HG02970 (cell line): ENCODE measurements around the gene GPR142.
"Not testable (repeated sequence)": the region's sequence is repeated elsewhere in the genome, so short reads cannot be mapped to it uniquely, and the experiment has no call there.

Experiments
- ATAC-seq: cut with Tn5 transposase; IDR thresholded peaks from one replicate; pipeline ENCODE4 v1.9.1; 2021; ENCODE audit warnings: mild to moderate bottlenecking, moderate library complexity, moderate number of reproducible peaks; ENCODE audit not compliant: unreplicated experiment, low FRiP score

Gene GPR142

DNA sequence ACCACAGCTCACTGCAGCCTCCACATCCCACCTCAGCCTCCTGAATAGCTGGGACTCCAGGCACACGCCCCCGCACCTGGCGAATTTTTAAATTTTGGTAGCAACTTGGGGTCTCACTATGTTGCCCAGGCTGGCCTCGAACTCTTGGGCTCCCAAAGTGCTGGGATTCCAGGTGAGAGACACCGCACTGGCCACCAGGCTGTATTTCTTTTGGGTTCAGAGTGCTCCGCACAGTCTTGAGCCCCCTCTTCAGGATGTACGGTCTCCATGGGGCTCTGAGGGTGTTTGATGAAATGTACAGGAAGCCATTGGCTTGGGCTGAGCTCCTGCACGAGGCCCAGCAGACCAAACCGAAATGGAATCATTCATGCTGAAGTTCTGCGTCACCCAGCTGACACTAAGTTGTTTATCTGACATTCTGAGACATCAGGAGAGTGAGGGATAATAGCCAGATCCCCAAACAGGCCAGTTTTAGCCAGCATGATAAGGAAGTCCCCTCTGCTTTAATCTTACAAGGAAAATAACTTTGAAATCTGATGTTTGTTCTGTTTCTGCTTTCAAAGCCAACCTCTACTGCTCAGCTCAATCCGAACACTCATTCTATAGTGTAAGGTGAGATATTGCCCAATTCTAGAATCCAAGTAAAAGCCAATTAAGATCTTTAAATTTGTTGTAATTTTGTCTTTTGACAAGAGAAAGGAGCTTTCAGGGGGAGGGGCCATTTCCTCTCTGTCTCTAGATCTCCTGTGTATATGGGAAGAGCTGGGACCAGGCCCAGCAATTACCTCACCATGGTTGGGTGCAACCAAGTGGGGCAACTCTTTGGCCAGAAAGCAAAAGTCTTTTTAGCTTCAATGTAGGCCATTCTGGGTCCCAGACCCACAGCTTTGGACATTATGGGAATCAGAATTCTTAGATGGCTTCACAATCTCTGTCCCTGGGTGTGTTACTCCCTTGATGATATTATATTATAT lies 23.7 kb downstream of the GPR142 start:
- ATAC-seq, result no peak

DNA sequence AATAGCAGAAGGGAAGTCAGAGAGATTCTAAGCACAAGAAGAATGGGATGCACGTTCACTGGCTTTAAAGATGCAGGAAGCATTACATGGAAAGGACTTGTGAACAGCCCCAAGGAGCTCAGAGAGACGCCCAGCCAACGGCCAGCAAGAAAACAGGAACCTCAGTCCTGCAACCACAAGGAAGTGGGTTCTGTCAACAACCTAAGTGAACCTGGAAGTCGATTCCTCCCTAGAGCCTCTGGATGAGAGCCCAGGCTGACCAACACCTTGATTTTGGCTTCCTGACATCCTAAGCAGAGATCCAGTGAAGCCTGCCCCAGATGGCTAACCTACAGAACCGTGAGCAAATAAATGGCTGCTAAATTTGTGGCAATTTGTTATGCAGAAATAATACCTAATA lies 24.5 kb downstream of the GPR142 start:
- no peak for ATAC-seq

DNA sequence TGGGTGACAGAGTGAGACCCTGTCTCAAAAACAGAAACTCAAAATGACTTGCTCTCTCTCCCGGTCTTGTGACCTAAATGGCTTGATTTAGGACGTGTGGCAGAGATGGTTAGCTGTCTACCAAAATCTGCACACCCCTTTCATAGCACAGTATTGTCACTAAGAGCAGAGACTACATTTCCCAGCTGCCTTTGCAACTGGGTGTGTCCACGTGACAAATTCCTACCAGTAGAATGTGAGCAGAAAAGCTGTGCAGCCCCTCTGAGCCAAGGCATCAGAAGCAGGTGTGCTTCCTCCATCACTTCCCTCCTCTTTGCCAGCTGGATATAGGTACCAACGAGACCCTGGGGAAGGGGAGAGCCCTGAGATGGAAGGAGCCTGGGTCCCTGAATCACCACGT lies 25.5 kb downstream of the GPR142 start:
- no peak for ATAC-seq

DNA sequence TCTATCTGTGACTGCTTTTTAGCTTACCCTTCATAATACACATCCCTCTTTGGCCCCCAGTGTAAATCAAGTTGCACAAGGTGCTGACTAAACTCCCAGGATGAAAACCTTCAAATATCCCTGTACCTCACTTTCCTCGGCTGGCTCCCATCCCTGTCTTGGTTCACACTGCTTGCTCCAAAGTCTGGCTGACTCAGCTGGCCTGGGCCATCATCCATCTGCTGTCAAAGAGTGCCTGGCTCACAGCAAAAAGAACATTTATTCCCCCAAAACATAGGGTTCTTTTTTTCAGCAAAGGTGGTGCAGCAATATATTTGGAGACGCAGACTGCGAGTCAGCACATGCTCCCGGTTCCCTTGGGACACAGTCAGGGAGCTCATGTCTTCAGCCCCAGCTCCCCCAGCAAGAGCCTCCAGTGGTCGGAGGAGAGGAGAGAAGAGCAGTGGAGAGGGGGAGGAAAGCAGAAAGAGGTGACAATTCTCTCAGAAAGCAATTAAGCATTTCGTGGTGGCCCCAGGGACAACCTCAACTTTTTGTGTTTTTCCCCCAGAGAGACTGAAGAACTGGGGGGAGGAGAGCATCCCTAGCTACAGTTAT lies 26.1 kb downstream of the GPR142 start:
- no peak for ATAC-seq

DNA sequence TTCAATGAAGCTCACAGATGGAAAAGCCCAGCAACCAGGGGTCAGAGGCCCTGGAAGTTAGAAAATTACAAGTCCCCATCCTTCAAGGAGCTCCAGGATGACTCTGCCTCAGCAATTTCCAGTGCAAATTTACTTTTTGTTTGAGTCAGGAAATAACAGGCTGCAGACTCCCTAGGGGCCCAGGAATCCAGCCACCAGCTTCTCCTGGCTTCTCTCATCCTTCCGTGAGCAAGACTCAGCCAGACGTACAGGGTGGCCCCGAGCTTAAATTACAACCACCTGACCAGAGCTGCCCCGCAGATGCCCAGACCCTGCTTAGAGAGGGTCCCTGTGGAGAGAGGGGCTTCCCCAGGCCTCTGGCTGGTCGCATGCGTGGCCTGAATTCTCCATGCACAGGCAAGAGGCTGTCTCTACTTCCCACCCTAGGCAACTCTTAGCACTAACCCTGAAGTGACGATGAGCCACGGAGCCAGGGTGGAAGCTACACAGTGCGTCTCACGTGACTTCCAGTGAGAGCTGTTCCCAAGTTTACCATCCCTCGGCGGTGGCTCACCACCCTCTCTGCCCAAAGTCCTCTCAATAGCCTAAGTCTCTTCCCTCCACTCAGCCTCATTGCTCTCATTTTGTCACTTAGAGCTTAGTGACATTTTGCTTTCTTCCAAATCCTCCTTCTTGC lies 27.1 kb downstream of the GPR142 start:
- no peak for ATAC-seq

DNA sequence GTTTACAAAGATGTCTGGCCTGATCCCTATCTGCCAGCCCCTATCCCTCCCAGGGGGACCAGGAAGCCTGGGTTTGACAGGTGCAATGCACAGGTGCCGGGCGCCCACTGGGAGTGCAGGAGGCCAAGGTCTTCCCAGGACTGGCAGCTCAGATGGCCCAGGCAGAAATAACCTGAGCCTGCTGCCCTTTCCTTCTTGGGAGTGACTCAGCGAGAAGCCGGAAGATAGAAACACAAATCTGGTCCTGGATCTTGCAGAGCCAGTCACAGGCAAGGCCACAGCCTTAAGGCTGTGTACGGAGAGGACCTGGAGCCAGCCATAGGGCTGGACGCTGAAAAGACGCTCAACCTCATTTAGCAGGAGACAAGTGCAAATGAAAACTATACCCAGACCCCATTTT lies 27.7 kb downstream of the GPR142 start:
- no peak for ATAC-seq

DNA sequence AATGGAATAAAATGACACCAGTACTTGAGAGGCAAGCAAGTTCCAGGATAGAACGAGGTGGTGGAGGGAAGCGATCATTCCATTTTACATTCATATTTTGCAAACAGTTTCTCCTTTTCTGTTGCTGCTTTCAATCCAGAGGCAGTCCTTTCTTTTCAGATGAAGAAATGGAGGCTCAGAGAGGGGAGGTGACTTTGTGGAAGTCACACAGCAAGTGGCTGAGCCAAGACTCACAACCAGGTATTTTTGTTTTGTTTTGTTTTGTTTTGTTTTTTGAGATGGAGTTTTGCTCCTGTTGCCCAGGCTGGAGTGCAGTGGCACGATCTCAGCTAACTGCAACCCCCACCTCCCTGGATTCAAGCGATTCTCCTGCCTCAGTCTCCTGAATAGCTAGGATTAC lies 29.3 kb downstream of the GPR142 start:
- no peak for ATAC-seq

DNA sequence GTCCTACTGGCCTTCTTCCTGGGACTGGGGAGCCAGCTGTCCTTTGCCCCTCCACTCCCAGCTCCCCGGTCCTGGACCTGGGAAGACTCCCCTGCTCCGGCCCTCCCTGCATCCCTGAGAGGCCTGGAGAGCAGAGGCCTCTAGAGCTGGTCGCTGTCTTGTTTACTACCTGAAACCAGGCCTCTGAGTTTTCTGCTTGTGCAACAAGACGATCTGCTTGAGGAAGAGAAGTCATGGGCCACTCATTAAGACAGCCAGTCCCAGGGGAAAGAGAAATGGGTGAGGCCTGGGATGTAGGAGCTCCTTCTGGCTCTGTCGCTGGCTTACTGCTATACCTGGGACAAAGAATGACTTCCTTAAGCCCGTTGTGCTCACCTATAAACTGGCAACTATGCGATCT lies 34.7 kb downstream of the GPR142 start:
- ATAC-seq, result no peak

DNA sequence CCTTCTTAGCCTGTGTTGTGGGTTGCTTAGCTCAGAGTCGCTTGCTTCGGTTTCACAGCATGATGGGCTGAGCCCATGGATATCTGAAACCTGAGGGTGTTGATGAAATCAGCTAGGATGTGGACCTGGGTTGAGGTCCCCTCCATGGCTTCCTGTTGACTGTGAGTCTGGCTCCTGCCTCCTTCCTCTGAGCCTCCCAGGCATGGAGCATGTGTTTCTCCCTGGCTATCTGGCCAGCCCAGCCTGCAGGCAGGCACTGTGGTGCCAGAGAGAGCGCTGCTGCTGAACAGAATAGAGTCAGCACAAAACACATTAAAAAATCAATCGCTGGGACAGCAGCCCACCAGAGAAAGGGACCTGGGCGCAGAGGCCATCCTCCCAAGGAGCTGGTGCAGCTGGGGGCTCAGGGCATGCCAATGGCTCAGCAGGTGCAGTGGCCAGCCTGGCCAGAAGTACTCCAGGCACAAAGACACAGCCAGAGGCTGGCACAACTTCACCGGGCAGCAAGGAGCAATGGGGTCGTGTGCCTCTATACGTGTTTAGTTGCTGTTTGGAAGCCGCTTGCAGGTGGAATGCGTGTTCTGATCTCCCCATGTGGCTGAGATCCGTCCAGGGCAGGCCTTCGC lies 36.3 kb downstream of the GPR142 start:
- no peak for ATAC-seq

DNA sequence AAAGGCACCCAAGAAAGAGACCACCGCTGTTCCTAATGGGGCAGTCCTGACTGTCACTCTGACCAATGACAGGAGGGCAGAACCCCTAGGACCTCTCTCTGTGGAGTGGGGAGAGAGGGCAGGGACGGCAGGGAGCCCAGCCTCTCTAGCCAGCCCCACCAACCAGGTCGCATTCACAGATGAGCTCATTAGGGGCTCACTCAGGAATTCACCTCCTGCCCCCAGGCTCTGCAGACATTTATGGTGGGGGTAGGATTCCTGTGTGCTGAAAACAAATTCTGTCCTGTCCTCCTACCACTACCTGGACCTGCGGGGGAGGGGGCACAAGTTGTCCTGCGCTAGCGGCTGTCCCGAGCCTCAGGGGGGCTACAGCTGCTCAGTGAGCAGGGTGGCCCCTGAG lies 36.9 kb downstream of the GPR142 start:
- no peak for ATAC-seq

DNA sequence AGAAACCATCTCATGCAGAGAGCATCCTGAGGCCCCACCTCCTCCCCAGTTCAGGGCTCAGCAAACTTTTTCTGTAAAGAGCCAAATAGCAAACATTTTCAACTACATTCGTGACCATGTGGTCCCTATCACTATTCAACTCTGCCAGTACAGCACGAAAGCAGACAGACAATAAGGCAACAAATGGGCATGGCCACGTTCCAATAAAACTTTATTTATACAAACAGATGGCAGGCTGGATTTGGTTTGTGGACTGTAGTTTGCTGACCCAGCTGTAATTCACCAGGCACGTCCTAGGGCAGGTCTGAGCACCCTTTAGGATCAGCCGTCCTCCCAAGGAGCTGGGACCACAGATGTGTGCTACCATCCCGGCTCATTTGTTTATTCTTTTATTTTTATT lies 37.5 kb downstream of the GPR142 start:
- no peak for ATAC-seq

DNA sequence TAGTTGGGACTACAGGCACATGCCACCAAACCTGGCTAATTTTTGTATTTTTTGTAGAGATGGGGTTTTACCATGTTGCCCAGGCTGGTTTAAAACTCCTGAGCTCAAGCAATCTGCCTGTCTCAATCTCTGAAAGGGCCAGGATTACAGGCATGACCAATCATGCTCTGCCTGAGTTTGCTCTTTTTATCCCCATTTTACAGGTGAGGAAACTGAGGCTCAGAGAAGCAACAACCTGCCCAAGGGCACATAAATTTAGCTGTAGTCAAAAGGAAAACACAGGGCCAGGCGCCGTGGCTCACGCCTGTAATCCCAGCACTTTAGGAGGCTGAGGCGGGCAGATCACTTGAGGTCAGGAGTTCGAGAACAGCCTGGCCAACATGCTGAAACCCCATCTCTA lies 38.0 kb downstream of the GPR142 start:
- not testable (repeated sequence) for ATAC-seq

DNA sequence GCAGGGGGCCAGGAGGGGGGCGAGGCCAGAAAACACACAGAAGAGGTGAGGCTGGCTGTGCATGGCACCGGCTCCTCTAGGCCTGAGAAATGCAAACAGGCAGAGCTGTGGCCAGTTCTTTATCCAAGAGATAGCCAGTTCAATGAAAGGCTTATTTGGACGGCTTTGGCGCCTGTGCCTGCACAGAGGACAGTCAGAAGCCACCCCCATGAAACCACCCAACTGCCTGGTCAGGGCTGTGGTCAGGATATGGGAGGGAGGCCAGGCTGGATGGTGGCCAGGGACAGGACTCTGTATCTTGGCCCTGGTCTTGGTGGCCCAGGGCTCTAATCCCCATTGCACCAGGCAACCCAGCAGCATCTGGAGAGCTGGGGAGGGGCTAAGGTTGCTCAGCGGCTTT lies 40.1 kb downstream of the GPR142 start:
- no peak for ATAC-seq

DNA sequence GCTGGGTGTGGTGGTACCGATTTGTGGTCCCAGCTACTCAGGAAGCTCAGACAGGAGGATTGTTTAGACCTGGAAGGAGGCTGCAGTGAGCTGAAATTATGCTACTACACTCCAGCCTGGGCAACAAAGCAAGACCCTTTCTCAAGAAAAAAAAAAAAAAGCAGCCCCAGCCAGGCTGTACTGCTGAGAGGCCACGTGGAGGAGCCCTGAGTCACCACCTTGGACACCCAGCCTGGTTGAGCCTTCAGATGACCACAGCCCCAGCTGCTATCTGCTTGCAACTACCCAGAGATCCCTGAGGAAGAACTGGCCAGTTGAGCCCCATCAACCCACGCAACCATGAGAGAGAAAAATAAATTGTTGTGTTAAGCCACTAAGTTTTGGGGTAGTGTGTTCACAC lies 41.0 kb downstream of the GPR142 start:
- no peak for ATAC-seq

DNA sequence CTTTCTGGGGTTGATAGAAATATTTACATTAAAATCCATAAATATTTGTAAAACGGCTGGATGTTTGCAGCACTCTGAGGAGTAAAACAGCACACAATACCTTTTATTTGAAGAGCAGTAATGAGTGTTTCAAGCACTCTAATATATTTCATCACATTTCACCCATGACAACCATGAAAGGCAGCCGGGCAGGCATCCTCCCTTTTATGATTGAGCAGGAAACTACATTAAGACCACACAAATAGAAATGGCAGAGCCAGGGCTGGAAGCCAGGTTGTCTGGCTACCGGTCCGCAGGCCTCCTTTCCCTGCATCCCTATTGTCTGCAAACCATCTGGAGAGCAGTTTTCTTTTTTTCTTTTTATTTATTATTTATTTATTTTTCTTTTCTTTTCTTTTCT lies 41.5 kb downstream of the GPR142 start:
- no peak for ATAC-seq

DNA sequence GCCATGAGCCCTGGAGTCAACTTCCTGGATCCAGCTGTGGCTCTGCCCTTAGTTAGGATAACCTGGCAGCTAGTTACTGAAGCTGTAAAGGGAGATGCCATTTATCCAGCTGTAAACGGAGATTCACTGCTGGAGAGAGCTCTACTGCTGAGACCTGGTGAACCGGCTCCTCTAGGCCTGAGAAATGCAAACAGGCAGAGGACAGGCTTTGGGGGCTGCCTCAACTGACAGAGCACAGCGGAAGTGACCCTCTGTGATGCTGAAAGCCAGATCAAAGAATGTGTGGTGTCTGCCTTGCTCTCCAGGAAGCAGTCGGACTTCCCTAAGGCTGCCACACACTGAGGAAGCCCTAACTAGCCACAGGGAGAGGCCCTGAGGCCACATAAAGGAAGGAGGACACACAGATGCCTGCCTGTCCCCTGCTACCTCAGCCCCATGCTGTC lies 42.7 kb downstream of the GPR142 start:
- no peak for ATAC-seq

DNA sequence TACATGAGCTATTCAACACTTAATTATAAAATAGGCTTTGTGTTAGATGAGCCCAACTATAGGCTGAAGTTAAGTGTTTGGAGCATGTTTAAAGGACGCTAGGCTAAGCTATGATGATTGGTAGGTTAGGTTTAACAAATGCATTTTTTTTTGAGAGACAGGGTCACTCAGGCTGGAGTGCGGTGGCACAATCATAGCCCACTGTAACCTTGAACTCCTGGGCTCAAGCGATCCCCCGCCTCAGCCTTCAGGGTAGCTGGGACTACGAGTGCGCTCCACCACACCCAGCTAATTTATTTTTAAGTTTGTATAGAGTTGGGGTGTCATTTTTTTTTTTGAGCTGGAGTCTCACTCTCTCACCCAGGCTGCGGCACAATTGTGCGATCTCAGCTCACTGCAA lies 45.3 kb downstream of the GPR142 start:
- ATAC-seq, result no peak

DNA sequence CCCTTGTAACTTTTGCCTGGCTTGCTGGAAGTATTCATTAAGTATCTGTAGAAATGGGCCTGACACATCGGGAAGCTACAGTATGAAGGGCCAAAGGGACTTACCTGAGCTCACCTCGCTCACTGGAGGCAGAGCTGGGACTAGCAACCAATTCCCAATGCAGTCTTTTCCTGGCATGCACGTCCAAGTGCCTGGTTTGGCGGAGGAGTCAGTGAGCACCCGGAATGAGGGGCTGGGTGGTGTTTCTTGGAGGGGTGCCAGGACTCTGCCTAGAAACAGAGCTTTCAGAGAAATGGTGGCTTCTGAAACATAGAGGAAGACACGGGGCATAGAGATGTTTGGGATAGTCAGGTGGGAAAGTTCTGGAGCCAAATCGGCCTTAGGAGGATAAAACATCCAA lies 46.2 kb downstream of the GPR142 start:
- ATAC-seq, result no peak

DNA sequence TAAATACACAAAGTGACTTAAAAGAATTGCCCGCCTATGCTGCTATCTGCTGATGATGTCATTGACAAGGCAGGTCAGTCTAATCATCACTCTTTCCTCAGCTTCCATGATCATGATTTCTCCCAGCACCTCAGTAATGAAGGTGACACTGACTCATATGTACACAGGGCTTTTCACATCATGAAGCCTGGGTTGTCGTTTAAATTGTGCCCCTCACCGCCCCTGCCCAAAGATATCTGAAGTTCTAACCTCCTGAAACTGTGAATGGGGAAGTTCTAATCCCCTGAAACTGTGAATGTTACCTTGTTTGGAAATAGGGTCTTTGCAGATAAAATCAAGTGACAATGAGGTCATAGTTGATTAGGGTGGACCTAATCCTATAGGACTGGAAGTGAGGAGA lies 47.2 kb downstream of the GPR142 start:
- ATAC-seq, result no peak

DNA sequence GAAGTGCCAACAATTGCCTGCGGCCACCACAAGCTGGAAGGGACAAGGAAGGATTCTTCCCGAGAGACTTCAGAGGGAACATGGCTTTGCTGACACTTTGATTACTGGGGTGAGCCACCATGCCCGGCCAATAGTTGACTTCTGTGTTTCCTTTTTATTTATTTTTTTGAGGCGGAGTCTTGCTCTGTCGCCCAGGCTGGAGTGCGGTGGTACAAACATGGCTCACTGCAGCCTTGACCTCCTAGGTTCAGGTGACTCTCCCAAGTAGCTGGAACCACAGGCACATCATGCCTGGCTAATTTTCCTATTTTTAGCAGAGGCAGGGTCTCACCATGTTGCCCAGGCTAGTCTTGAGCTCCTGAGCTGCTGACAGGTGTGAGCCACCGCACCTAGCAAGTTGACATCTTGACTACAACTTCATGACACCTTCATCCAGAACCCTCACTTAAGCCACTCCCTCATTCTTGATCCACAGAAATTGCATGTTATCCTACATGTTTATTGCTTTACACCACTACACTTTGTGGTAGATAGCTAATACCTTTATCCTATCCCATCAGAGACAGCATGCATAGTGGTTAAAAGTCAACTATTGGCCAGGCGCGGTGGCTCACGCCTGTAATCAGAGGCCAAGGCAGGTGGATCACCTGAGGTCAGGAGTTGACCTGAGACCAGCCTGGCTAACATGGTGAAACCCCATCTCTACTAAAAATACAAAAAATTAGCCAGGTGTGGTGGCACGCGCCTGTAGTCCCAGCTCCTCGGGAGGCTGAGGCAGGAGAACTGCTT lies 48.5 kb downstream of the GPR142 start:
- no peak for ATAC-seq
